ENCODE results near the gene FBF1.
"Not testable (repeated sequence)": the region's sequence is repeated elsewhere in the genome, so short reads cannot be mapped to it uniquely, and the experiment has no call there.

FBF1 gene

GRCh38 chr17:75893305-75894048 is 47.4 kb downstream of the FBF1 start:
- no peak for ATAC-seq

GRCh38 chr17:75892556-75893224 is 48.2 kb downstream of the FBF1 start:
- no peak for ATAC-seq

- no peak for ATAC-seq
Measured at GRCh38 chr17:75891605-75892555, 49.0 kb downstream of the FBF1 start.

GRCh38 chr17:75891022-75891604 is 49.7 kb downstream of the FBF1 start:
- ATAC-seq = no peak

GRCh38 chr17:75889454-75889853 is 51.4 kb downstream of the FBF1 start:
- peak; percentile 53 to 63 for ATAC-seq

- no peak for ATAC-seq
Measured at GRCh38 chr17:75888484-75888883, 52.4 kb downstream of the FBF1 start.

- not testable (repeated sequence) for ATAC-seq
Measured at GRCh38 chr17:75885860-75886259, 55.0 kb downstream of the FBF1 start.

- ATAC-seq = no peak
Measured at GRCh38 chr17:75885431-75885830, 55.4 kb downstream of the FBF1 start.

- ATAC-seq = no peak
Measured at GRCh38 chr17:75881678-75882454, 59.0 kb downstream of the FBF1 start.

- ATAC-seq = no peak
Measured at GRCh38 chr17:75880266-75880665, 60.6 kb downstream of the FBF1 start.

GRCh38 chr17:75878174-75878998 is 62.5 kb downstream of the FBF1 start, which contains the start of gene TRIM47:
Gene TRIM47, minus strand, starts transcription at chr17:75878581. Its CDS starts 33 bp downstream, at chr17:75878548.
- no peak for ATAC-seq

GRCh38 chr17:75877752-75878173 is 63.1 kb downstream of the FBF1 start:
- ATAC-seq = peak; percentile 84 to 86

GRCh38 chr17:75876938-75877751 is 63.7 kb downstream of the FBF1 start:
- peak; percentile 8 to 18 for ATAC-seq

GRCh38 chr17:75876190-75876937 is 64.5 kb downstream of the FBF1 start:
- ATAC-seq = peak; percentile 53 to 55

- no peak for ATAC-seq
Measured at GRCh38 chr17:75875940-75876189, 65.0 kb downstream of the FBF1 start.

GRCh38 chr17:75875182-75875939 is 65.5 kb downstream of the FBF1 start:
- ATAC-seq = no peak

- ATAC-seq = no peak
Measured at GRCh38 chr17:75874323-75875181, 66.3 kb downstream of the FBF1 start.

Measured in activated CD4-positive, CD25-positive, alpha-beta regulatory T cell treated with anti-CD3 and anti-CD28 coated beads, Interleukin-2, amount 50 U/mL, for 24 hours (primary cell).